T-helper 2 cell treated with Interferon-gamma antibody and Interleukin-4, amounts not matched to agents 5 μg/mL and 100 μg/mL, for 36 hours (primary cell): ENCODE data around the gene BSND.

Source experiments
- DNase-seq: peaks from one replicate; pipeline ENCODE4 v3.0.0; 2021; ENCODE audit warnings: low spot score
- H3K27ac Mint-ChIP-seq: one replicate; pipeline ENCODE4 v1.8.0; 2021; ENCODE audit warnings: mild to moderate bottlenecking, mixed read lengths
- H3K27me3 Mint-ChIP-seq: one replicate; pipeline ENCODE4 v1.8.0; 2021; ENCODE audit warnings: low read depth, mixed read lengths
- H3K36me3 Mint-ChIP-seq: one replicate; pipeline ENCODE4 v1.8.0; 2021; ENCODE audit warnings: low read depth, mixed read lengths
- H3K4me1 Mint-ChIP-seq: one replicate; pipeline ENCODE4 v1.8.0; 2021; ENCODE audit warnings: low read depth, mixed read lengths
- H3K4me3 Mint-ChIP-seq: one replicate; pipeline ENCODE4 v1.8.0; 2022; ENCODE audit warnings: mild to moderate bottlenecking, moderate library complexity, mixed read lengths
- H3K9me3 Mint-ChIP-seq: one replicate; pipeline ENCODE4 v1.8.0; 2021; ENCODE audit warnings: mixed read lengths

BSND gene

GRCh38 chr1:55046871-55047270 lies 48.1 kb downstream of the BSND start:
- Mint-ChIP-seq H3K27me3 (peaks cover 9% of the 10 kb centered on the region), H3K36me3 (no peaks in the 10 kb centered on the region), H3K27ac (no peak overlapping the region), H3K4me3 (no peak overlapping the region), H3K4me1 (no peaks in the 10 kb centered on the region), H3K9me3 (no peaks in the 10 kb centered on the region)
- no peak for DNase-seq

DNA sequence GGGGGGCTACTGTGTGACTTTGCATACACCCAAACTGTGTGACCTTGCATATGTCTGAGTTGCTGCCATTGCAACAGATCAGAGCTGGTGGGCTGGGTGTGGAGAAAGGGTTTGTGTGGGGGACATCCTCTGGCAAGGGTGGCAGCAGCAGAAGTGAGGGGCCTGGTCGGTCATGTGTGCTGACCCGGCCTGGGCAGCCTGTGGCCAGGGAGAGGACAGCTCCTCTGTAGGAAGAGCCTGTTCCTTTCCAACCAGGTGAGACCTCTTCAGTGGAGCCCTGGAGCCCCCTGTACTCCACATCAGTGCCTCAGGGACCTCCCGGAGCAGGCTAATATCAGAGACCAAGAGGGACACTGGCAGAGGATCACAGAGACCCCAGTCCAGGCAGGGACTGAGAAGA lies 48.9 kb downstream of the BSND start:
- H3K9me3 Mint-ChIP-seq: no peaks in the 10 kb centered on the region
- H3K4me3 Mint-ChIP-seq: no peak overlapping the region
- peaks cover 3% of the 10 kb centered on the region for H3K27me3 Mint-ChIP-seq
- no peaks in the 10 kb centered on the region for H3K36me3 Mint-ChIP-seq
- H3K4me1 Mint-ChIP-seq: no peaks in the 10 kb centered on the region
- DNase-seq: no peak
- no peak overlapping the region for H3K27ac Mint-ChIP-seq

DNA sequence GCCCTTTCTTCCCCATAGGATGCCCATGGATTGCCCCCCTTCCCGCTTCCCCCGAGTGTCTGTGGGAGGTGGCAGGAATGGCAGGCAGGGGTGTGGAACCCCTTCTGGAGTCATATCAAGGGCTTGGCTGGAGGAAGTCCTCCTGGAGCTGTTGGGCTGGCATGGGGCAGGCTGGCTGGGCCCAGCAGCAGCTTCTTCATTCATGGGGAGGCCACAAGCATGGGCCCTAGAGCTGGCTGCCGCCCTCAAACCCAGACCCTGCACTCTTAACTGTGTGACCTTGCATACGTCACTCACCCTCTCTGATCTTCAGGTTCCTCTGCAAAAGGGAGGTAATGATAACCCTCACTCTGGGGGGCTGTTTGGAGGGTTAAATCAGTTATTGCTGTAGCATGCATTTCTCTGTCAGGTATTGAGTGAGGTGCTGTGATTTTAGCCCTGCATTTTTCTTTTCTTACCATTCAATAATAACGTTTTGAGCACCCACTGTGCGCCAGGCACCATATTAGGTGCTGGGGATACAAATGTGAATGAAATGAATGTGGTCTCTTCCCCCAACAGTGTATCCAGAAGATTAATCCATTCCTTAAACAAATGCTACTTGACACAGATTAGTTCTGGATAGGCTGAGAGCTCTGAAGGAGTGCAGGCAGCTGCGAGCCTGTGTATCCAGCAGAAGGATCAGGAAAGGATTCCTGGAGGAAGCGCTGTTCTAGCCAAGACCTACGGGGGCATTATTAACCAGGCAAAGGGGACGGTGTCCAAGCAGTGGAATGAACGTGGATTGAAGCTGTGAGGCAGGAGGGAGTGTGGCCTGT lies 49.9 kb downstream of the BSND start:
- DNase-seq: no peak
- no peaks in the 10 kb centered on the region for H3K9me3 Mint-ChIP-seq
- H3K27me3 Mint-ChIP-seq: no peaks in the 10 kb centered on the region
- H3K36me3 Mint-ChIP-seq: no peaks in the 10 kb centered on the region
- H3K4me3 Mint-ChIP-seq: no peak overlapping the region
- H3K27ac Mint-ChIP-seq: no peak overlapping the region
- no peaks in the 10 kb centered on the region for H3K4me1 Mint-ChIP-seq

- no peak for DNase-seq
- Mint-ChIP-seq H3K27ac (no peak overlapping the region), H3K4me3 (no peak overlapping the region), H3K36me3 (no peaks in the 10 kb centered on the region), H3K27me3 (no peaks in the 10 kb centered on the region), H3K9me3 (no peaks in the 10 kb centered on the region), H3K4me1 (no peaks in the 10 kb centered on the region)
These were observed 50.7 kb downstream of the BSND start for GRCh38 chr1:55049271-55049913.

DNA sequence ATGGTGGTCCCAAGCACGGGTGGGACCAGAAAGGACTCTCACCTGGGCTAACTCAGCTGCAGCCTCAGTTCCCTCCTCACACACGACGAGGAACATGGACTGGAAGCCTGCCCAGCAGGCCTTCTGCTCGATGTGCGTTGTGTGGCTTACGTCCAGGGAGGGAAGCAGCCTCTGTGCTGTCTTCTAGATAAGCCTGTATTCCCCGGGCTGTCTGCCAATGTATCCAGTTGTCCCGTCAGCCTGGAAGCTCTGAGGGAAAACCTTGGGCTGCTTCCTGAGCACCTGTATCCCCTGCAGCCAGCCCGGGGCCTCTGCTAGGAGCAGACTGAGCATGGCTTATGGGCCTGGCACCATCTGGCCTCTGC lies 51.2 kb downstream of the BSND start:
- H3K36me3 Mint-ChIP-seq: no peaks in the 10 kb centered on the region
- H3K4me1 Mint-ChIP-seq: no peaks in the 10 kb centered on the region
- H3K4me3 Mint-ChIP-seq: no peak overlapping the region
- no peak for DNase-seq
- H3K27ac Mint-ChIP-seq: no peak overlapping the region
- H3K27me3 Mint-ChIP-seq: no peaks in the 10 kb centered on the region
- no peaks in the 10 kb centered on the region for H3K9me3 Mint-ChIP-seq

- DNase-seq: no peak
- Mint-ChIP-seq H3K36me3 (no peaks in the 10 kb centered on the region), H3K4me1 (no peaks in the 10 kb centered on the region), H3K4me3 (no peak overlapping the region), H3K27ac (no peak overlapping the region), H3K9me3 (no peaks in the 10 kb centered on the region), H3K27me3 (no peaks in the 10 kb centered on the region)
These were observed 51.5 kb downstream of the BSND start for GRCh38 chr1:55050283-55050682.

DNA sequence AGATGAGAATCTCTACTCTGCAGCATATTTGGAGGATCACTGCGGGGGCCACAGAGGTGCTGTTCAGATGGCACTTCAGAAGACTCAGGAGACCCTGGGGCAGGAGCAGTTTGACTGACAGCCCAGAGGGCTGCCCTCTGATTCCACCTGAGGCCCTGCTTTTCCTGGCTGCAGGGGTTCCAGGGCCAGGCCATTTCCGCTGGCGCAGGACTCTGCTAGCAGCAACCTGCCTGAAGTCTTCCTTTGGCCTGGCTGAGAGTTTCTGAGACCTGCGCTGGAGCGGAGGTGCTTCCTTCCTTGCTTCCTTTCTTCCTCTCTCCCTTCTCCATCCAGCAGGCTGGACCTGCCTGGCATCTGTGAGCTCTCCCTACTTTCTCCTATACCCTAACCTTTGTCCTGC lies 52.4 kb downstream of the BSND start:
- DNase-seq: no peak
- no peak overlapping the region for H3K27ac Mint-ChIP-seq
- no peaks in the 10 kb centered on the region for H3K27me3 Mint-ChIP-seq
- H3K4me3 Mint-ChIP-seq: no peak overlapping the region
- H3K9me3 Mint-ChIP-seq: no peaks in the 10 kb centered on the region
- no peaks in the 10 kb centered on the region for H3K4me1 Mint-ChIP-seq
- H3K36me3 Mint-ChIP-seq: no peaks in the 10 kb centered on the region

DNA sequence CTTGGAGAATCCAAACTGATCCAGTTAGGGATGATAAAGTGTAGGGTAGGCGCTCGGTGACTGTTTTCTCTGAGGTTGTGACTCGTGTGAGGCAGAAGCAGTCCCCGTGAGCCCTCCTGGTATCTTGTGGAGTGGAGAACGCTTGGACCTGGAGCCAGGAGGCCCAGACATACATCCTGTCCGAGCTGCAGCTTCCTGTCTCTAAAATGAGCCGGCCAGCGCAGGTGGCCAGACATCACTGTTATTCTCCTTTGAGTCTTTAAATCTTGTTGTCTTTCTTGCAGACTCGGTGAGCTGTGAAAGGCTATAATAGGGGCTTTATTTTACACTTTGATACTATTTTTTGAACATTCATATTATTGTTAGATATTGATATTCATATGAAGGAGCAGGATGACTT lies 52.9 kb downstream of the BSND start:
- DNase-seq: no peak
- Mint-ChIP-seq H3K36me3 (no peaks in the 10 kb centered on the region), H3K9me3 (no peaks in the 10 kb centered on the region), H3K27ac (no peak overlapping the region), H3K4me3 (no peak overlapping the region), H3K4me1 (no peaks in the 10 kb centered on the region), H3K27me3 (no peaks in the 10 kb centered on the region)

DNA sequence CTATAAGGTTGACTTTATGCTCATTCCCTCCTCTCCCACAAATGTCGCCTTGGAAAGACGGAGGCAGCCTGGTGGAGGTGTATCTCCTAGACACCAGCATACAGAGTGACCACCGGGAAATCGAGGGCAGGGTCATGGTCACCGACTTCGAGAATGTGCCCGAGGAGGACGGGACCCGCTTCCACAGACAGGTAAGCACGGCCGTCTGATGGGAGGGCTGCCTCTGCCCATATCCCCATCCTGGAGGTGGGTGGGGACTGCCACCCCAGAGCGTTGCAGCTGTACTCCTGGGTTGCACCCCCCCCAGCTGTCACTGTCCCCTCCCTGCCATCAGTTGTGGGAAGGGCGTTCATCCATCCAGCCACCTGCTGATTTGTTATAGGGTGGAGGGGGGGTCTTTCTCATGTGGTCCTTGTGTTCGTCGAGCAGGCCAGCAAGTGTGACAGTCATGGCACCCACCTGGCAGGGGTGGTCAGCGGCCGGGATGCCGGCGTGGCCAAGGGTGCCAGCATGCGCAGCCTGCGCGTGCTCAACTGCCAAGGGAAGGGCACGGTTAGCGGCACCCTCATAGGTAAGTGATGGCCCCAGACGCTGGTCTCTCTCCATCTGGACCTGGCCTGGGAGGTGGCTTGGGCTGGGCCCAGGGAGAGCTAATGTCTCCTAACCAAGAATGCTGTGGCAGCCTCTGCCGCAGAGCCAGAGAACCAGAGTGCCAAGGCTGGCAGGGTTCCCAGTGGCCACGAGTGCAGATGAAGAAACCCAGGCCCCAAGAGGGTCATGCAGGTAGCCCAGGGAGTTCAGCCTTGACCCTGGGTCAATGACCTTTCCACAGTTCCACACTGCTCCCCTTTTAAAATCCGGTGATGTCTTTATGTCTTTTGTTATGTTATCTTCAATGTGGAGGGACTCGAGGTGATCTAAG lies 53.7 kb downstream of the BSND start:
- no peaks in the 10 kb centered on the region for H3K9me3 Mint-ChIP-seq
- H3K27me3 Mint-ChIP-seq: no peaks in the 10 kb centered on the region

GRCh38 chr1:55053265-55053954 lies 54.7 kb downstream of the BSND start:
- Mint-ChIP-seq H3K36me3 (no peaks in the 10 kb centered on the region), H3K4me1 (no peaks in the 10 kb centered on the region), H3K27me3 (no peaks in the 10 kb centered on the region), H3K4me3 (no peak overlapping the region), H3K9me3 (no peaks in the 10 kb centered on the region), H3K27ac (no peak overlapping the region)
- DNase-seq: no peak

More for the DNA sequence above, 53.7 kb downstream of the BSND start:
- Mint-ChIP-seq H3K36me3 (no peaks in the 10 kb centered on the region), H3K27ac (no peak overlapping the region), H3K4me1 (no peaks in the 10 kb centered on the region), H3K4me3 (no peak overlapping the region)
- DNase-seq: no peak

GRCh38 chr1:55054396-55054795 lies 55.7 kb downstream of the BSND start:
- H3K9me3 Mint-ChIP-seq: no peaks in the 10 kb centered on the region
- no peaks in the 10 kb centered on the region for H3K27me3 Mint-ChIP-seq
- no peak overlapping the region for H3K4me3 Mint-ChIP-seq
- H3K27ac Mint-ChIP-seq: no peak overlapping the region
- no peaks in the 10 kb centered on the region for H3K36me3 Mint-ChIP-seq
- no peak for DNase-seq
- no peaks in the 10 kb centered on the region for H3K4me1 Mint-ChIP-seq

GRCh38 chr1:55055084-55055882 lies 56.5 kb downstream of the BSND start:
- no peak for DNase-seq
- Mint-ChIP-seq H3K4me3 (no peak overlapping the region), H3K27me3 (no peaks in the 10 kb centered on the region), H3K27ac (no peak overlapping the region), H3K9me3 (no peaks in the 10 kb centered on the region), H3K36me3 (no peaks in the 10 kb centered on the region), H3K4me1 (peaks cover 3% of the 10 kb centered on the region)

GRCh38 chr1:55055951-55056631 lies 57.4 kb downstream of the BSND start:
- no peak overlapping the region for H3K27ac Mint-ChIP-seq
- no peak overlapping the region for H3K4me3 Mint-ChIP-seq
- H3K9me3 Mint-ChIP-seq: no peaks in the 10 kb centered on the region
- H3K27me3 Mint-ChIP-seq: no peaks in the 10 kb centered on the region
- no peaks in the 10 kb centered on the region for H3K36me3 Mint-ChIP-seq
- H3K4me1 Mint-ChIP-seq: peaks cover 5% of the 10 kb centered on the region
- DNase-seq: no peak
